Measurements from ENCODE around the gene TPGS1. TPM values are rescaled to one million over a fixed set of nuclear protein-coding genes. Genes with fewer than 3 reads are reported as not detected.

The TPGS1 gene
- total and polyA plus RNA-seq, 2 donors (not counting 3 experiments of a cell fraction or from before 2014, with no cell fraction given), result 20.9 to 24.7 TPM

DNA sequence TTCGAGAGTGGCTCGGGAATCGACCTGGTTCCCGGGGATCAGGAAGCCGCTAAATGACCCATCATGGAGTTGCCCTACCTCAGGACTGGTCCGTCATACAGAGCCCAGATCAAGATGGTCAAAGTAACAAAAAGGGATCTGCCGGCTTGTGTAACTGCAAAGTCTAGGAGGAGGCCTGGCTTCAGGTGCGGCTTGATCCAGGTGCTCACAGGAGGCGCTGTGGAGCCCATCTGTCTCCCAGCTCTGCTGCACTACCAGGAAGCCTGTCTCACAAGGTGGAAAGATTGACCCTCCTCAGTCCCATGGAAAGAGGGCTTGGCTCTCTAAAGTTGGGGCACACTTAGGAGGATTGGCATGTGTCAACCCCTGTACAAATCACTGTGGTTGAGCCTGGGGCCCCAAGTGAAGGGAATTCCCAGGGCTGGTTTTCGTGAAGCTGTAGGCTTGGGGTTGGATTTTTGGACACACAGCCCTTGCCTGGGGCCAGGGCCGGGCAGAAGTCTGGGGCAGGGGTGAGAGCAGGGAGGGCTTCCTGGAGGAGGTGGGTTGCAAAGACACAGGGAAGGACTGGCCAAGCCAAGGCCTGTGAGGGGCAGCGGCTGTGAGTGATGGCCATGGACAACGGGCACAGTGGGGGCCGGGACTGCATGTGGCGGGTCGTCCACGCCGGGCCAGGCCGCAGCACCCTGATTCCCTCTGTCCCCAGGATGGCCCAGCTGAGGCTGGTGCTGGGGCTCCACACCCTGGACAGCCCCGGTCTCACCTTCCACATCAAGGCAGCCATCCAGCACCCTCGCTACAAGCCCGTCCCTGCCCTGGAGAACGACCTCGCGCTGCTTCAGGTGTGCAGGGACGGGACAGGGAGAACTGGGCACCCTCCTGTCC, 40.8 kb downstream of the TPGS1 start:
- DNase-seq (ENCODE audit: low read depth, low spot score) (no peak), FAIRE-seq (no peak)
- no peak overlapping the region for H3K27ac ChIP-seq (ENCODE audit: insufficient read depth, low read depth, low read length)
- no peak for TF ChIP-seq JUN (IDR thresholded peaks at IDR 0.05; ENCODE audit: borderline replicate concordance, insufficient read depth, insufficient read length, low read depth)
- no peak for TF ChIP-seq MAX (IDR thresholded peaks at IDR 0.05; ENCODE audit: insufficient read depth, insufficient read length)
- TF ChIP-seq POLR2A (IDR thresholded peaks at IDR 0.05; ENCODE audit: low read depth, low read length), result no peak
- no peak for TF ChIP-seq CTCF (IDR thresholded peaks at IDR 0.05; ENCODE audit: extremely low read depth in 1 of 2, insufficient read depth in 1 of 2, low read depth in 1 of 2, low read length in 2 of 2)
- TF ChIP-seq POLR2AphosphoS5 (IDR thresholded peaks at IDR 0.05; ENCODE audit: insufficient read depth, low read depth, low read length), result no peak
- TF ChIP-seq FOS (IDR thresholded peaks at IDR 0.05; ENCODE audit: borderline replicate concordance, insufficient read depth, low read length), result no peak
- TF ChIP-seq MYC (IDR thresholded peaks at IDR 0.05; ENCODE audit: low read depth, low read length), result no peak
- no peak for TF ChIP-seq GATA2 (IDR thresholded peaks at IDR 0.05; ENCODE audit: insufficient read depth, insufficient read length, low read depth, low read length)
- no peak for TF ChIP-seq EZH2 (IDR thresholded peaks at IDR 0.05; ENCODE audit: borderline replicate concordance, low read depth, low read length, severe bottlenecking)
- no peaks in the 10 kb centered on the region for H3K9me3 ChIP-seq (replicated peaks; ENCODE audit: control insufficient read depth, insufficient read depth, low read length)
- no peaks in the 10 kb centered on the region for H3K36me3 ChIP-seq (ENCODE audit: control insufficient read depth in 2 of 2, extremely low read depth in 1 of 2, insufficient read depth in 2 of 2, low read length in 2 of 2)
- H2AFZ ChIP-seq (ENCODE audit: low read depth, low read length), result no peak overlapping the region
- no peak overlapping the region for H3K4me3 ChIP-seq (replicated peaks in 1 of 3; ENCODE audit: insufficient read depth in 1 of 3, low read depth in 1 of 3, low read length in 3 of 3)
- no peaks in the 10 kb centered on the region for H3K4me1 ChIP-seq (ENCODE audit: control insufficient read depth, extremely low read depth, insufficient read depth, low read length)
- no peaks in the 10 kb centered on the region for H4K20me1 ChIP-seq (replicated peaks; ENCODE audit: control insufficient read depth, extremely low read depth, insufficient read depth, low read length)
- no peaks in the 10 kb centered on the region for H3K27me3 ChIP-seq (ENCODE audit: control insufficient read depth in 2 of 2, insufficient read depth in 2 of 2, low read length in 2 of 2)
- dilution Hi-C loops (cut with MboI; ENCODE audit: extremely low pct_ligation_motif_present, low sequenced_read_pairs) (no loop called here), intact Hi-C loops (cut with micrococcal nuclease) (no loop called here)
- ChIA-PET CTCF (no interaction called here), POLR2A (no interaction called here)
- BruUV-seq (replicated peaks), result no TSS peak
- no peaks in the 10 kb centered on the region for H3K9me1 ChIP-seq (replicated peaks; ENCODE audit: control insufficient read depth, extremely low read depth, insufficient read depth, low read length)
- H3K79me2 ChIP-seq (ENCODE audit: control insufficient read depth, insufficient read depth, low read length), result no peaks in the 10 kb centered on the region
- no peak overlapping the region for H3K4me2 ChIP-seq (ENCODE audit: insufficient read depth, low read length)
- no peak overlapping the region for H3K9ac ChIP-seq (replicated peaks; ENCODE audit: extremely low read depth, insufficient read depth, low read length)

Measured in endothelial cell of umbilical vein (primary cell).